ENCODE data around the gene FOXO3. TPM values are rescaled to one million over a fixed set of nuclear protein-coding genes. Genes with fewer than 3 reads are reported as not detected.

Gene FOXO3
- polyA plus RNA-seq, 1 of the 3 experiments (the other 2 are of a cell fraction) = 8.1 TPM

- H3K27ac ChIP-seq (ENCODE audit: low read depth in 2 of 2, low read length in 1 of 2) = peak overlapping the region in 1 of 2 experiments; percentile 88; a peak in 3 of 4 replicates
- H3K4me1 ChIP-seq (ENCODE audit: control insufficient read depth in 1 of 2, insufficient read depth in 2 of 2, low read depth in 1 of 2, low read length in 1 of 2) = peaks cover 23 to 24% of the 10 kb centered on the region in 2 experiments
- H3K27me3 ChIP-seq (ENCODE audit: insufficient read depth) = no peaks in the 10 kb centered on the region
- peaks cover 12% of the 10 kb centered on the region for H3F3A ChIP-seq (replicated peaks; ENCODE audit: insufficient read depth)
- 0 out of 2 replicates have a peak, but pooled peaks have one; percentile 20 for TF ChIP-seq NFIC (IDR thresholded peaks at IDR 0.05; ENCODE audit: borderline replicate concordance)
- no peak for TF ChIP-seq MEF2A (IDR thresholded peaks at IDR 0.05; ENCODE audit: borderline replicate concordance, low read depth)
- no peak for TF ChIP-seq ZBTB33 (IDR thresholded peaks at IDR 0.05; ENCODE audit: borderline replicate concordance, low read depth)
- peak; percentile 20; the same call in 1 of the 2 replicates for TF ChIP-seq CTCF (IDR thresholded peaks at IDR 0.05)
- TF ChIP-seq GATA2 (CRISPR knock-in tag; IDR thresholded peaks at IDR 0.05) = no peak
- no peak for TF ChIP-seq RAD21 (IDR thresholded peaks at IDR 0.05; ENCODE audit: low read length)
- 0 out of 2 replicates have a peak, but pooled peaks have one; percentile 3 for TF ChIP-seq TCF12 (IDR thresholded peaks at IDR 0.05)
- no peak; the same call in 1 of the 2 replicates for TF ChIP-seq FOSL2 (IDR thresholded peaks at IDR 0.05; ENCODE audit: borderline replicate concordance, low read depth)
- no peak overlapping the region for H3K4me3 ChIP-seq (ENCODE audit: low read depth in 2 of 2, low read length in 1 of 2)
- H3K9me3 ChIP-seq = no peaks in the 10 kb centered on the region
- peaks cover 92% of the 10 kb centered on the region for H3K79me2 ChIP-seq (ENCODE audit: insufficient read depth)
- WGBS (ENCODE audit: low lambda C conversion rate) = 25% methylated on average over 4 of the region's 6 CpGs
- POLR2A ChIA-PET = no interaction called here
- peaks cover 44% of the 10 kb centered on the region for H4K20me1 ChIP-seq (ENCODE audit: insufficient read depth)
- H2AFZ ChIP-seq (ENCODE audit: low read depth) = no peak overlapping the region
- no peak overlapping the region for H3K9ac ChIP-seq
- no peak for DNase-seq
- H3K4me2 ChIP-seq = peak overlapping the region; percentile 77; the same call in 1 of the 2 replicates
- H3K36me3 ChIP-seq (replicated peaks in 1 of 2; ENCODE audit: control insufficient read depth in 1 of 2, insufficient read depth in 2 of 2, low read length in 1 of 2) = no peaks in the 10 kb centered on the region
- no peaks in the 10 kb centered on the region for H3K9me2 ChIP-seq
- CTCF ChIA-PET = interaction anchor here (0.8 to 1.3 kb wide), 3 partner anchors 16 to 452 kb away, joined by 3 to 6 read pairs (median 4); no protein-coding TSS in a partner anchor
Observed at GRCh38 chr6:108621117-108621516, 60.4 kb downstream of the FOXO3 start.

- Histone ChIP-seq H3K27ac (ENCODE audit: low read depth in 2 of 2, low read length in 1 of 2) (peak overlapping the region; percentile 43 to 88; a peak in 3 of 4 replicates), H4K20me1 (ENCODE audit: insufficient read depth) (peaks cover 57% of the 10 kb centered on the region), H3K79me2 (ENCODE audit: insufficient read depth) (peaks cover 92% of the 10 kb centered on the region), H3F3A (replicated peaks; ENCODE audit: insufficient read depth) (peaks cover 12% of the 10 kb centered on the region), H3K9ac (peak overlapping the region; percentile 49; the same call in 1 of the 2 replicates), H3K4me3 (ENCODE audit: low read depth in 2 of 2, low read length in 1 of 2) (peak overlapping the region in 1 of 2 experiments; percentile 27; a peak in 1 of 4 replicates), H3K9me3 (no peaks in the 10 kb centered on the region), H3K4me2 (peak overlapping the region; percentile 77), H3K4me1 (ENCODE audit: control insufficient read depth in 1 of 2, insufficient read depth in 2 of 2, low read depth in 1 of 2, low read length in 1 of 2) (peaks cover 28 to 29% of the 10 kb centered on the region in 2 experiments), H3K27me3 (ENCODE audit: insufficient read depth) (no peaks in the 10 kb centered on the region), H3K36me3 (replicated peaks in 1 of 2; ENCODE audit: control insufficient read depth in 1 of 2, insufficient read depth in 2 of 2, low read length in 1 of 2) (no peaks in the 10 kb centered on the region), H3K9me2 (no peaks in the 10 kb centered on the region), H2AFZ (ENCODE audit: low read depth) (no peak overlapping the region)
- CTCF ChIA-PET = interaction anchor here (1.7 kb wide), 1 partner anchor 9 kb away, joined by 3 read pairs; no protein-coding TSS in a partner anchor
- POLR2A ChIA-PET = no interaction called here
- peak; percentile 38 for DNase-seq
- WGBS (ENCODE audit: low lambda C conversion rate) = 28% methylated on average over 11 of the region's 11 CpGs
- 0 out of 2 replicates have a peak, but pooled peaks have one; percentile 21 for TF ChIP-seq TAF1 (IDR thresholded peaks at IDR 0.05; ENCODE audit: borderline replicate concordance, low read depth, low read length)
- peak; percentile 53 for TF ChIP-seq RAD21 (IDR thresholded peaks at IDR 0.05; ENCODE audit: low read length)
- TF ChIP-seq NRF1 (IDR thresholded peaks at IDR 0.05; ENCODE audit: low read depth, low read length) = no peak
- no peak for TF ChIP-seq GATA2 (CRISPR knock-in tag; IDR thresholded peaks at IDR 0.05)
- peak; percentile 45 for TF ChIP-seq CTCF (IDR thresholded peaks at IDR 0.05)
- TF ChIP-seq REST (IDR thresholded peaks at IDR 0.05; ENCODE audit: low read depth, low read length) = no peak
- TF ChIP-seq USF1 (IDR thresholded peaks at IDR 0.05; ENCODE audit: borderline replicate concordance, low read depth) = no peak
- TF ChIP-seq CHD2 (IDR thresholded peaks at IDR 0.05; ENCODE audit: low read length, partially characterized antibody) = no peak
- no peak for TF ChIP-seq TEAD4 (IDR thresholded peaks at IDR 0.05; ENCODE audit: borderline replicate concordance, insufficient read depth)
Observed at GRCh38 chr6:108622641-108623298, 62.1 kb downstream of the FOXO3 start.

Data from SK-N-SH (cell line).